HG03064 (cell line): ENCODE results near the gene ZNF627.
"Not testable (repeated sequence)": the region's sequence is repeated elsewhere in the genome, so short reads cannot be mapped to it uniquely, and the experiment has no call there.

Experiments
- ATAC-seq: cut with Tn5 transposase; IDR thresholded peaks from one replicate; pipeline ENCODE4 v1.9.1; 2021; ENCODE audit warnings: low read depth; ENCODE audit not compliant: unreplicated experiment

The ZNF627 gene

GRCh38 chr19:11573763-11574162 lies 23.5 kb upstream of the ZNF627 start:
- ATAC-seq = not testable (repeated sequence)

DNA sequence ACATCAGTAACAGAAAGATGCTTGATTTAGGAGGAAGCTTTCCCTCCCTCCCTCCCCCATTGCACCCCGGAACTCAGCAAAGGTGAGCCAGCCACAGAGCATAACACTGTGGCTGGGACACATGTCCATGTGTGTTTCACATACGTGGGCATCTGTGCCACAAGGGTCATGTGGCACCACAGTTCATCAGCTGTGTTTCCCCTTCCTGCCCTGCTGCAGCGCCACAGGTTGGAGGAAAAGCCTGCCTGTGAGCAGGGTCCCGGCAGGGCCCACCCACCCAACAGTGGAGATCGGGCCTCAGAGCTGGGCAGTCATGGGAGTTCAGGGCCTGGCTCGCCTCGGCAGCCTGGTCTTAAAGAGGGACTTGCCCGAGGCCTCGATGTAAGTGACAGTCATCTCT lies 22.6 kb upstream of the ZNF627 start:
- ATAC-seq = no peak

- ATAC-seq = no peak
Observed at GRCh38 chr19:11576227-11576626, 21.1 kb upstream of the ZNF627 start.

DNA sequence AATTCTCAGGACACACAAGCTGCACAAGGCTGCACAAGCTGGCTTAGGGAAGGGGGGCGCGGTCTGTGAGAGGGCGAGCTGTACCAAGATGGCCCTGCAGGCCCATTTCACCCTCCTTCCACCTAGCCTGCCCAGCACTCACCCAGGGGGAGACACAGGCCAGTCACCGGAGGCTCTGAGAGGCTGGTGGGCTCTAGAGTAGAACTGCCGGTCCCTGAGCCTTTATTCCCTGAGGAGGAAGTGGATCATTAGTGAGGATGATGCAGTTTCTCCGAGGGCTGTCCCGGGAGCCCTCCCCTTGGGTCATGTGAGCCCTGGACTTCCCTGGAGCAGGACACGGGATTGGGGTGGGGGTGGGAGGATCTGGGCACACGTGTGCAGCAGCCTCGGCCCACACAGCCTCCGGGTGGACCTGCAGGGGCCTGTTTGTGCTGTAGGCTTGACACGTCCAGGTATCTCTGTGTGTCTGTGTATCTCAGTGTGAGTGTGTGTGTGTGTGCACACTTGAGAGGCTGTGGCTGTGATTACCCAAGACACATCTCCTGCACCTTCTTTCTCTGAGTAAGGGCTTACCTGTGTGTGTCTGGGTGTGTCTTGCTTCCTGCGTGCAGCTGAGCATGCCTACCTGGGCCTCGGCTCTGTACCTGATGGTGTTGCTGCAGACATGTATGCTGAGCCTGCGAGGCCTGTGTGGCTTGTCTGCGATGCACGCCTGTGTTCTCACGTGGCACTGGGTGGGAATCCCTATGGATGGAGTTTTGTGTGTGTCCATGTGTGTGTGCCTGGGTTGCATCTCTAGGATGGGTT lies 19.6 kb upstream of the ZNF627 start, which contains the start of gene ACP5:
ACP5 (minus strand) TSS at position 195 of the 807 bp plus-strand sequence. CDS start 328 bp downstream, outside the sequence.
- no peak for ATAC-seq

GRCh38 chr19:11578258-11579142 lies 18.8 kb upstream of the ZNF627 start:
- no peak for ATAC-seq

GRCh38 chr19:11580116-11580515 lies 17.2 kb upstream of the ZNF627 start:
- ATAC-seq = no peak

DNA sequence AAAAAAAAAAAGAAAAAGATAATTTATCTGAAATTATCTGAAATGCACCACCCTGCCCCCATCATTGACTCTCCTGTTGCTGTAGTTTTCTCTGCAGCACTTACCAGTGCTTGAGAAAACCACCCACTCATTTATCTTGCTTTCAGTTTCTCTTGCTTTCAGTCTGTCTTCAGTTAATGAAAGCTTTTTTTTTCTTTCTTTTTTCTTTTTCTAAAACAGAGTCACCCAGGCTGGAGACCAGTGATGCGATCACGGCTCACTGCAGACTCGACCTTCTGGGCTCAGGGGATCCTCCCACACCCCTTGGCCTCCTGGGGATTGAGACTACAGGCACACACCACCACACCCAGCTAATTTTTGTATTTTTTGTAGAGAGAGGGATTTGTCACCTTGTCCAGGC lies 15.5 kb upstream of the ZNF627 start:
- ATAC-seq = no peak

DNA sequence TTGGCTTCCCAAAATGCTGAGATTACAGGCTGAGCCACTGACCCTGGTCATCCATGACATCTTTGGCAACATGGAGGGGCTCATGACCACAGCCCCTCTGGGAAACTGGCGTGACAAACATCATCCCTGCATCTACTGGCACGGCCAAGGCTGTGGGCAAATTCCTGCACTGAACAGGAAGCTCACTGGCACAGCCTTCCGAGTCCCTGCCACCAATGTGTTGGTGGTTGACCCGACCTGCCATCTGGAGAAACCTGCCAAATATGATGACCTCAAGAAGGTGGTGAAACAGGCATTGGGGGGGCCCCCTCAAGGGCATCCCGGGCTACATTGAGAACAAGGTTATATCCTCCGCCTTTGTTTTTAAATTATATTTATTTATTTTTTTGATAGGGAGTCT lies 11.0 kb upstream of the ZNF627 start:
- ATAC-seq = no peak

DNA sequence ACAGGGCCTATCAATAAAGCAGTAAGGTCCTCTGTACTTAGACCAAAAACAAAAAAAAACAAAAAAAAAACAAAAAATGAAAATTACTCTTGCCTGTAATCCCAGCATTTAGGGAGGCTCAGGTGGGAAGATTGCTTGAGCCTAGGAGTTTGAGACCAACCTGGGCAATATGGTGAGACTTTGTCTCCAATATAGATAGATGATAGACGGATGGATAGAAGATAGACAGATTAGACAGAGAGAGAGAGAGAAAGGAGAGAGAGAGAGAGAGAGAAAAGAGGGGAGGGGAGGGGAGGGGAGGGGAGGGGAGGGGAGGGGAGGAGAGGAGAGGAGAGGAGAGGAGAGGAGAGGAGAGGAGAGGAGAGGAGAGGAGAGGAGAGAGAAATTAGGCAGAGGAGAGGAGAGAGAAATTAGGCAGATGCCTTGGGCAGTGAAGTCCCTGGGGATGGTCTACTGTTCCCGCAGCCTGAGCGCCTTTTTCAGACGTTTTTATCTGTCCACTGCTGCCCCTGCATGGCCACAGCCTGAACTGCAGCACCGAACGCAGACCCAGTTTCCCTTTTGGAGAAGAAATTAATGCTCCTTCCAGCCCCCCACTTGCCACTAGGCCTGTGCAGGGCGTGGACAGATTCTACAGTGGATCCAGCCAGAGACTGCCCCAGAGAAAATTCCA lies 9.8 kb upstream of the ZNF627 start:
- no peak for ATAC-seq

GRCh38 chr19:11587975-11588631 lies 9.2 kb upstream of the ZNF627 start:
- ATAC-seq = no peak

- ATAC-seq = no peak
Observed at GRCh38 chr19:11594084-11594483, 3.2 kb upstream of the ZNF627 start.

DNA sequence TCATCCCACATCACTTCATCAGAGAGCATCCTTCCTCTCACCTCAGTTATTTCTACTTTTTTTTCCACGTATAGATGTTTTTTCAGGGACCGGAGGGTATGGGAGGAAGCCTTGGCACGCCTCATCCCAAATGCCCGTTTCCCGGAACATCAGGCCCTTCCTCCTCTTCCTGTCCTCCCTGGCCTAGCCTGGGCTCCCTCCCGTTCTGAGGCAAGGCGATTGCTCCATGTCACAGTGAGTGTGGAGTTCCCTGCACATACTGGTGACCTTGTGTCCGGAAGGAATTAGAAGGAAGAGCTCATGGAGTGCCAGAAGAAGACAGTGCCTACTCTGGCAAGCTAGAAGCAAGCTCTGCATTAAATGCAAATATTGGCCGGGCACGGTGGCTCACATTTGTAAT lies 1.1 kb upstream of the ZNF627 start:
- ATAC-seq = no peak

- no peak for ATAC-seq
Observed at GRCh38 chr19:11598103-11598483, 810 bp downstream of the ZNF627 start.

- no peak for ATAC-seq
Observed at GRCh38 chr19:11598746-11599145, 1.5 kb downstream of the ZNF627 start.

DNA sequence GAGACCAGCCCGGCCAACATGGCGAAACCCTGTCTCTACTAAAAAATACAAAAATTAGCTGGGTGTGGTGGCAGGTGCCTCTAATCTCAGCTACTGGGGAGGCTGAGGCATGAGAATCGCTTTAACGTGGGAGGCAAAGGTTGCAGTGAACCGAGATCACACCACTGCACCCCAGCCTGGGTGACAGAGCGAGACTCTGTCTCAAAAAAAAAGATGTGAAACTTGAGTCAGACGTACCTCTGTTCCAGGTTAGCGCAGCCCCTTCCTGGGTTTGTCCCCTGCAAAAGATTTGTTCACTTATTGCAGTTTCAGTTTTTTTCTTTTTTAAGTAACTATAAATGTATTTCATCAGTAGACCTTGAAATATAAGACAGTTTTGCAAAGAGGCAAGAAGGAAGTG lies 2.4 kb downstream of the ZNF627 start:
- not testable (repeated sequence) for ATAC-seq

GRCh38 chr19:11606484-11606883 lies 9.2 kb downstream of the ZNF627 start:
- ATAC-seq = no peak

- no peak for ATAC-seq
Observed at GRCh38 chr19:11611730-11612129, 14.4 kb downstream of the ZNF627 start.

GRCh38 chr19:11612816-11613511 lies 15.7 kb downstream of the ZNF627 start:
- no peak for ATAC-seq

- no peak for ATAC-seq
Observed at GRCh38 chr19:11617180-11618062, 20.1 kb downstream of the ZNF627 start.
